ENCODE measurements around the gene SOX15.

The SOX15 gene

DNA sequence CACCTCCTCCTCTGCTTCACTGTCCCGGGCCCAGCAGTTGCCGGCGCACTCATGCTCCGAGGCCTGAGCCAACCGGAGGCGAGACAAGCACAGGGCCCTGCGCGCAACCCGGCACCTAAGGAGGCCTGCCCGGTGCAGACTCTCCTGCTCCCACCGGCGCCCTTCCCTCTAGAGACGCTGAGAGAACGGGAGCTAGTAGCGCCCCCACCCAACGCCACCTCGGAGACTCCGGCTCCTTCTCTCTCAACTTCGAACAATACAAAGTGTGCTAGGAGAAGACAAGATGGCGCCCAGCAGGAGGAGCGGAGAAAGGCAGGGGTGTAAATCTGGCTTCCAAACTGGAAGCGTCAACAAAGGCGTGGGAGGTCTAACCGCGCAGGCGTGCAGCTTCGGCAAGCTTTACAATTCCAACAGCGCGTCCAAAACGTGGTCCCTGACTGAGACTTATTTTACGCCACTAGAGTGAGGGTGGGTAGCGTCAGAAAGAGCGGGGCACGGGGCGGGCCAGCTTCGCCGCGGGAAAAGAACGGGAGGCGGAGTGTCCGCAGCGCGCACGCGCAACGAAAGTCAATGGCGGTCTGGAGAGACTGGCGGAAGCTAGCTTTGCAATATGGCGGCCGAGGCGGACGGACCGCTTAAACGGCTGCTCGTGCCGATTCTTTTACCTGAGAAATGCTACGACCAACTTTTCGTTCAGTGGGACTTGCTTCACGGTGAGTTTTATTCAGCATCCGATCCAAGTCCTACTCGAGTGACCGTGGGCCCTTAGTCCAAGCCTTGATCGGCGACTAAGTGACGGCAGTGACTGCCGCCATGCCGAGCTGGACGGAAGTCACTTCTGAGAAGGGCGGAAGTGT, 6.4 kb downstream of the SOX15 start, which contains the start of gene MPDU1 (continued):
- TF ChIP-seq ZBTB26 (tag by site-specific recombination; optimal IDR thresholded peaks at IDR 0.05): peak; percentile 78
- no peak for TF ChIP-seq ZNF121 (tag by site-specific recombination; IDR thresholded peaks at IDR 0.05)
- TF ChIP-seq ZNF48 (tag by site-specific recombination; IDR thresholded peaks at IDR 0.05): no peak
- TF ChIP-seq ZNF623 (tag by site-specific recombination; IDR thresholded peaks at IDR 0.05): peak; percentile 34; the same call in 1 of the 2 replicates
- peak; percentile 42; the same call in 1 of the 2 replicates for TF ChIP-seq OVOL3 (tag by site-specific recombination; IDR thresholded peaks at IDR 0.05)
- TF ChIP-seq, protein P1, sequence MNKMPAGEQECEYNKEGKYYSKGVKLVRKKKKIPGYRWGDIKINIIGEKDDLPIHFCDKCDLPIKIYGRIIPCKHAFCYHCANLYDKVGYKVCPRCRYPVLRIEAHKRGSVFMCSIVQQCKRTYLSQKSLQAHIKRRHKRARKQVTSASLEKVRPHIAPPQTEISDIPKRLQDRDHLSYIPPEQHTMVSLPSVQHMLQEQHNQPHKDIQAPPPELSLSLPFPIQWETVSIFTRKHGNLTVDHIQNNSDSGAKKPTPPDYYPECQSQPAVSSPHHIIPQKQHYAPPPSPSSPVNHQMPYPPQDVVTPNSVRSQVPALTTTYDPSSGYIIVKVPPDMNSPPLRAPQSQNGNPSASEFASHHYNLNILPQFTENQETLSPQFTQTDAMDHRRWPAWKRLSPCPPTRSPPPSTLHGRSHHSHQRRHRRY (tag by site-specific recombination; IDR thresholded peaks at IDR 0.05): no peak
- peak; percentile 94 for TF ChIP-seq ZEB2 (tag by site-specific recombination; IDR thresholded peaks at IDR 0.05)
- 0 out of 2 replicates have a peak, but pooled peaks have one; percentile 30 for TF ChIP-seq IKZF3 (tag by site-specific recombination; IDR thresholded peaks at IDR 0.05)
- no peak for TF ChIP-seq ZNF621 (tag by site-specific recombination; IDR thresholded peaks at IDR 0.05)
- TF ChIP-seq KLF16 (tag by site-specific recombination; IDR thresholded peaks at IDR 0.05): peak; percentile 81; the same call in 1 of the 2 replicates
- TF ChIP-seq KLF10 (tag by site-specific recombination; IDR thresholded peaks at IDR 0.05): peak; percentile 53; the same call in 1 of the 2 replicates
- peak; percentile 61; the same call in 1 of the 2 replicates for TF ChIP-seq BCL11B (tag by site-specific recombination; IDR thresholded peaks at IDR 0.05; ENCODE audit: low read depth)
- TF ChIP-seq ZNF747 (tag by site-specific recombination; IDR thresholded peaks at IDR 0.05): no peak
- peak; percentile 97 for TF ChIP-seq ZBTB48 (tag by site-specific recombination; IDR thresholded peaks at IDR 0.05)
- TF ChIP-seq BCL11A (tag by site-specific recombination; IDR thresholded peaks at IDR 0.05; ENCODE audit: low read depth): peak; percentile 50; the same call in 1 of the 2 replicates
- 0 out of 2 replicates have a peak, but pooled peaks have one; percentile 23 for TF ChIP-seq KLF9 (tag by site-specific recombination; IDR thresholded peaks at IDR 0.05; ENCODE audit: low read depth)
- no peak for TF ChIP-seq ZNF830 (tag by site-specific recombination; IDR thresholded peaks at IDR 0.05; ENCODE audit: low read depth)
- peak; percentile 92 for TF ChIP-seq ZNF660 (tag by site-specific recombination; IDR thresholded peaks at IDR 0.05)
- peak; percentile 5; the same call in 1 of the 2 replicates for TF ChIP-seq ZBTB6 (tag by site-specific recombination; IDR thresholded peaks at IDR 0.05)
- 0 out of 2 replicates have a peak, but pooled peaks have one; percentile 16 for TF ChIP-seq OSR2 (tag by site-specific recombination; IDR thresholded peaks at IDR 0.05)
- peak; percentile 60; the same call in 1 of the 2 replicates for TF ChIP-seq ZNF366 (tag by site-specific recombination; conservative IDR thresholded peaks at IDR 0.05)
- TF ChIP-seq ZNF37A (tag by site-specific recombination; IDR thresholded peaks at IDR 0.05): no peak
- peak; percentile 82 for TF ChIP-seq SP7 (tag by site-specific recombination; IDR thresholded peaks at IDR 0.05)
- peak; percentile 14; the same call in 1 of the 2 replicates for TF ChIP-seq ZIC2 (tag by site-specific recombination; IDR thresholded peaks at IDR 0.05)
- TF ChIP-seq ZNF391 (tag by site-specific recombination; IDR thresholded peaks at IDR 0.05; ENCODE audit: borderline replicate concordance, low read depth): peak; percentile 67; the same call in 1 of the 2 replicates
- TF ChIP-seq ZNF501 (tag by site-specific recombination; IDR thresholded peaks at IDR 0.05): peak; percentile 93
- TF ChIP-seq, protein P2, sequence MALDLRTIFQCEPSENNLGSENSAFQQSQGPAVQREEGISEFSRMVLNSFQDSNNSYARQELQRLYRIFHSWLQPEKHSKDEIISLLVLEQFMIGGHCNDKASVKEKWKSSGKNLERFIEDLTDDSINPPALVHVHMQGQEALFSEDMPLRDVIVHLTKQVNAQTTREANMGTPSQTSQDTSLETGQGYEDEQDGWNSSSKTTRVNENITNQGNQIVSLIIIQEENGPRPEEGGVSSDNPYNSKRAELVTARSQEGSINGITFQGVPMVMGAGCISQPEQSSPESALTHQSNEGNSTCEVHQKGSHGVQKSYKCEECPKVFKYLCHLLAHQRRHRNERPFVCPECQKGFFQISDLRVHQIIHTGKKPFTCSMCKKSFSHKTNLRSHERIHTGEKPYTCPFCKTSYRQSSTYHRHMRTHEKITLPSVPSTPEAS (tag by site-specific recombination; IDR thresholded peaks at IDR 0.05): peak; percentile 50; the same call in 1 of the 2 replicates
- TF ChIP-seq GLIS1 (tag by site-specific recombination; IDR thresholded peaks at IDR 0.05): peak; percentile 59
- TF ChIP-seq, protein P3, sequence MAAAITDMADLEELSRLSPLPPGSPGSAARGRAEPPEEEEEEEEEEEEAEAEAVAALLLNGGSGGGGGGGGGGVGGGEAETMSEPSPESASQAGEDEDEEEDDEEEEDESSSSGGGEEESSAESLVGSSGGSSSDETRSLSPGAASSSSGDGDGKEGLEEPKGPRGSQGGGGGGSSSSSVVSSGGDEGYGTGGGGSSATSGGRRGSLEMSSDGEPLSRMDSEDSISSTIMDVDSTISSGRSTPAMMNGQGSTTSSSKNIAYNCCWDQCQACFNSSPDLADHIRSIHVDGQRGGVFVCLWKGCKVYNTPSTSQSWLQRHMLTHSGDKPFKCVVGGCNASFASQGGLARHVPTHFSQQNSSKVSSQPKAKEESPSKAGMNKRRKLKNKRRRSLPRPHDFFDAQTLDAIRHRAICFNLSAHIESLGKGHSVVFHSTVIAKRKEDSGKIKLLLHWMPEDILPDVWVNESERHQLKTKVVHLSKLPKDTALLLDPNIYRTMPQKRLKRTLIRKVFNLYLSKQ (tag by site-specific recombination; IDR thresholded peaks at IDR 0.05; ENCODE audit: borderline replicate concordance): no peak
- TF ChIP-seq ZNF76 (tag by site-specific recombination; IDR thresholded peaks at IDR 0.05; ENCODE audit: borderline replicate concordance, low read depth): peak; percentile 83
- TF ChIP-seq ZNF580 (tag by site-specific recombination; IDR thresholded peaks at IDR 0.05): 0 out of 2 replicates have a peak, but pooled peaks have one; percentile 65
